Caco-2 (cell line): ENCODE measurements around the gene SELENOO. TPM values are rescaled to one million over a fixed set of nuclear protein-coding genes. Genes with fewer than 3 reads are reported as not detected.

Experiments used
- BruUV-seq: library from RNA; stranded (reverse); fragments of 400-500 nt; replicated peaks from 2 replicates; lab custom pipeline; 2021; lab: Mats Ljungman, UMichigan
- CTCF ChIA-PET: fragments of 300-600 bp; sonication (Branson Sonifier 250); formaldehyde crosslinking; loops from one replicate; lab custom pipeline; 2022; ENCODE audit warnings: antibody characterized with exemption; lab: Charles Lee
- POLR2A ChIA-PET: fragments of 300-600 bp; sonication (Branson Sonifier 250); formaldehyde crosslinking; loops from one replicate; lab custom pipeline; 2022; ENCODE audit warnings: antibody characterized with exemption; lab: Charles Lee
- DNase-seq, 2 experiments: peaks; one replicate each; pipeline versions ENCODE4 v3.0.0 to v3.0.0-alpha.2; 2020 to 2022
- H3K27me3 ChIP-seq: replicated peaks from 2 replicates; pipeline ENCODE4 v1.6.0; 2011; ENCODE audit warnings: low read length; ENCODE audit not compliant: control insufficient read depth, insufficient read depth
- H3K36me3 ChIP-seq: 2 replicates; pipeline ENCODE4 v1.5.1; 2011; ENCODE audit warnings: low read length; ENCODE audit not compliant: control insufficient read depth, insufficient read depth
- H3K4me1 ChIP-seq: fragments of 250-450 bp; sonication (Bioruptor Pico); 2 replicates; pipeline ENCODE4 v1.5.1; 2020; ENCODE audit warnings: mild to moderate bottlenecking
- H3K4me3 ChIP-seq: 2 replicates; pipeline ENCODE4 v1.5.1; 2011; ENCODE audit warnings: low read depth, mild to moderate bottlenecking, control low read depth, low read length
- H3K9me3 ChIP-seq: fragments of 250-450 bp; sonication (Bioruptor Pico); 2 replicates; pipeline ENCODE4 v1.5.1; 2020; ENCODE audit warnings: mild to moderate bottlenecking, moderate library complexity
- H3K27ac Mint-ChIP-seq: one replicate; pipeline ENCODE4 v1.8.0; 2022; ENCODE audit warnings: mixed read lengths; ENCODE audit not compliant: unreplicated experiment
- H3K27me3 Mint-ChIP-seq: one replicate; pipeline ENCODE4 v1.8.0; 2022; ENCODE audit warnings: mixed read lengths; ENCODE audit not compliant: insufficient read depth, unreplicated experiment
- H3K36me3 Mint-ChIP-seq: one replicate; pipeline ENCODE4 v1.8.0; 2022; ENCODE audit warnings: mild to moderate bottlenecking, mixed read lengths; ENCODE audit not compliant: insufficient read depth, unreplicated experiment
- H3K4me1 Mint-ChIP-seq: one replicate; pipeline ENCODE4 v1.8.0; 2022; ENCODE audit warnings: low read depth, mixed read lengths; ENCODE audit not compliant: unreplicated experiment
- H3K4me3 Mint-ChIP-seq: one replicate; pipeline ENCODE4 v1.8.0; 2022; ENCODE audit warnings: mild to moderate bottlenecking, moderate library complexity, mixed read lengths; ENCODE audit not compliant: unreplicated experiment
- H3K9me3 Mint-ChIP-seq: one replicate; pipeline ENCODE4 v1.8.0; 2022; ENCODE audit warnings: mixed read lengths; ENCODE audit not compliant: unreplicated experiment
- CTCF ChIP-seq, 2 experiments: fragments of 200-600 bp in 1 of 2; IDR thresholded peaks; 1 replicate in 1 of 2; 2 replicates in 1 of 2; pipeline versions ENCODE4 v1.5.1 to v1.8.0; 2011 to 2022; ENCODE audit warnings: antibody characterized with exemption in 1 of 2, control low read depth in 1 of 2, inconsistent platforms in 1 of 2, low read depth in 1 of 2, low read length in 1 of 2, mild to moderate bottlenecking in 1 of 2, moderate library complexity in 1 of 2; ENCODE audit not compliant: insufficient read depth in 1 of 2, severe bottlenecking in 1 of 2, unreplicated experiment in 1 of 2
- intact Hi-C: fragments of 100-400 bp; cut with micrococcal nuclease; formaldehyde crosslinking; loops from one replicate; pipeline ENCODE4 v1.10.0; 2022; ENCODE audit not compliant: unreplicated experiment
- total RNA-seq: library from RNA; stranded (reverse); gene quantifications from 2 replicates; pipeline ENCODE4 v1.2.3, GENCODE V29; 2022

SELENOO gene
- total RNA-seq, 1 experiment from 2014 or later: 29.3 TPM

- no peak overlapping the region for H3K27ac Mint-ChIP-seq
- POLR2A ChIA-PET: no interaction called here
- peak overlapping the region; percentile 26 for H3K4me3 Mint-ChIP-seq
- TF ChIP-seq CTCF (IDR thresholded peaks at IDR 0.05; ENCODE audit: insufficient read depth in 1 of 2, low read depth in 1 of 2, low read length in 1 of 2, severe bottlenecking in 1 of 2, unreplicated experiment in 1 of 2): no peak
- H3K4me3 ChIP-seq: no peak overlapping the region
- no peak for DNase-seq
- H3K36me3 ChIP-seq: no peaks in the 10 kb centered on the region
- H3K4me1 Mint-ChIP-seq: peaks cover 7% of the 10 kb centered on the region
- CTCF ChIA-PET: no interaction called here
- H3K9me3 Mint-ChIP-seq: no peaks in the 10 kb centered on the region
- H3K27me3 ChIP-seq: no peaks in the 10 kb centered on the region
- no TSS peak for BruUV-seq
- H3K9me3 ChIP-seq: no peaks in the 10 kb centered on the region
- H3K27me3 Mint-ChIP-seq: no peaks in the 10 kb centered on the region
- peaks cover 18% of the 10 kb centered on the region; the same call in 1 of the 2 replicates for H3K4me1 ChIP-seq
- H3K36me3 Mint-ChIP-seq: peaks cover 6% of the 10 kb centered on the region
- intact Hi-C loops: no loop called here
Measured at GRCh38 chr22:50184004-50184901, 16.6 kb upstream of the SELENOO start.

- Mint-ChIP-seq H3K9me3 (no peaks in the 10 kb centered on the region), H3K27me3 (no peaks in the 10 kb centered on the region), H3K4me1 (peaks cover 1% of the 10 kb centered on the region), H3K36me3 (peaks cover 6% of the 10 kb centered on the region), H3K27ac (no peak overlapping the region), H3K4me3 (peak overlapping the region; percentile 26)
- no peaks in the 10 kb centered on the region for H3K36me3 ChIP-seq
- BruUV-seq: no TSS peak
- no peak for TF ChIP-seq CTCF (IDR thresholded peaks at IDR 0.05; ENCODE audit: insufficient read depth in 1 of 2, low read depth in 1 of 2, low read length in 1 of 2, severe bottlenecking in 1 of 2, unreplicated experiment in 1 of 2)
- DNase-seq: no peak
- no peak overlapping the region for H3K4me3 ChIP-seq
- intact Hi-C loops: no loop called here
- ChIA-PET POLR2A (no interaction called here), CTCF (no interaction called here)
- no peaks in the 10 kb centered on the region for H3K9me3 ChIP-seq
- H3K27me3 ChIP-seq: no peaks in the 10 kb centered on the region
- peaks cover 12% of the 10 kb centered on the region; the same call in 1 of the 2 replicates for H3K4me1 ChIP-seq
Measured at GRCh38 chr22:50184902-50185374, 15.9 kb upstream of the SELENOO start.

- peak within 1 kb of the TSS; percentile 85 for H3K4me3 Mint-ChIP-seq
- intact Hi-C loops: no loop called here
- no peak for TF ChIP-seq CTCF (IDR thresholded peaks at IDR 0.05; ENCODE audit: insufficient read depth in 1 of 2, low read depth in 1 of 2, low read length in 1 of 2, severe bottlenecking in 1 of 2, unreplicated experiment in 1 of 2)
- peaks cover 6% of the 10 kb centered on the region for H3K36me3 Mint-ChIP-seq
- peak; percentile 86 to 92 for DNase-seq
- ChIA-PET POLR2A (no interaction called here), CTCF (no interaction called here)
- BruUV-seq: no TSS peak
- H3K27ac Mint-ChIP-seq: peak within 1 kb of the TSS; percentile 86
- H3K4me1 ChIP-seq: peaks cover 11% of the 10 kb centered on the region; the same call in 1 of the 2 replicates
- H3K9me3 Mint-ChIP-seq: no peaks in the 10 kb centered on the region
- H3K36me3 ChIP-seq: no peaks in the 10 kb centered on the region
- no peaks in the 10 kb centered on the region for H3K9me3 ChIP-seq
- no peaks in the 10 kb centered on the region for H3K4me1 Mint-ChIP-seq
- no peaks in the 10 kb centered on the region for H3K27me3 ChIP-seq
- no peaks in the 10 kb centered on the region for H3K27me3 Mint-ChIP-seq
- peak within 1 kb of the TSS; percentile 76 for H3K4me3 ChIP-seq
Measured at GRCh38 chr22:50185375-50186087, 15.3 kb upstream of the SELENOO start, which contains the start of gene TRABD. TSS of gene TRABD (plus strand) at chr22:50185913. CDS start at chr22:50193061, 7,148 bp downstream.
